ENCODE results near the gene DISP3.

DISP3 gene

DNA sequence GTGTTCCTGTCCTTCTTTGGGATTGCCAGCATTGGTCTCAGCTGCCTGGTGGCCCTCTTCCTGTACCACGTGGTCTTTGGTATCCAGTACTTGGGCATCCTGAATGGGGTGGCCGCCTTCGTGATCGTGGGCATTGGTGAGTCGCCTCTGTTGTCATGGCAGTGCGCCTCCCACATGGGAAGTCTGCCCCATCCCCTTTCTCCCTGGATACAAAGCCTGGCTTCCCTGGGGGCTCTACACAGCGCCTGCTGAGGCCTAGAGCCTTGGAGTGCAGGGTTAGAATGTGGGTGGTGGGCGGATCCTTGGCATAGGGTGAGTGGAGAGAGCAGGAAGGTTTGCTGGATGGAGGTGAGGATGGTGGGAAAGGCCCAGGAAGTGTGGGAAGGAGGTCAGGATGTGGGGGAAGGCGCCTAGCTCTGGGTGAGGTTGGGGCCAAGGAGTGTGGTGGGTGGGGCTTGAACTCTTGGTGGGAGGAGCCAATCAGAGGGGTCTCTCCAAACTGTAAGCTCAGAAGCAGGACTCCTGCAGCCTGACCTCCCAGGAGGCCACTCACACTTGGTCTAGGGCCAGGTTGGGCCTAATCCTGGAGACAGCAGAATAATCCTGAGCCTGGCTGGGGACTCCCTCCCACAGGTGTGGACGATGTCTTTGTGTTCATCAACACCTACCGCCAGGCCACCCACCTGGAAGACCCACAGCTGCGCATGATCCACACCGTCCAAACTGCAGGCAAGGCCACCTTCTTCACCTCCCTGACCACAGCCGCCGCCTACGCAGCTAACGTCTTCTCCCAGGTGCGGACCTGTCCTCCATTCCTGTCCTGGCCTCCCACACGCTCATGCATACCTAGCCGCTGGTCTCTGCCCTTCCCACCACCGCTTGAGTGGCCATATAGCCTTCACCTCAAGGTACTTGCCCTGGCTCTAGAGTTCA, 36.7 kb downstream of the DISP3 start:
- DNase-seq (ENCODE audit: low read depth): no peak

DNA sequence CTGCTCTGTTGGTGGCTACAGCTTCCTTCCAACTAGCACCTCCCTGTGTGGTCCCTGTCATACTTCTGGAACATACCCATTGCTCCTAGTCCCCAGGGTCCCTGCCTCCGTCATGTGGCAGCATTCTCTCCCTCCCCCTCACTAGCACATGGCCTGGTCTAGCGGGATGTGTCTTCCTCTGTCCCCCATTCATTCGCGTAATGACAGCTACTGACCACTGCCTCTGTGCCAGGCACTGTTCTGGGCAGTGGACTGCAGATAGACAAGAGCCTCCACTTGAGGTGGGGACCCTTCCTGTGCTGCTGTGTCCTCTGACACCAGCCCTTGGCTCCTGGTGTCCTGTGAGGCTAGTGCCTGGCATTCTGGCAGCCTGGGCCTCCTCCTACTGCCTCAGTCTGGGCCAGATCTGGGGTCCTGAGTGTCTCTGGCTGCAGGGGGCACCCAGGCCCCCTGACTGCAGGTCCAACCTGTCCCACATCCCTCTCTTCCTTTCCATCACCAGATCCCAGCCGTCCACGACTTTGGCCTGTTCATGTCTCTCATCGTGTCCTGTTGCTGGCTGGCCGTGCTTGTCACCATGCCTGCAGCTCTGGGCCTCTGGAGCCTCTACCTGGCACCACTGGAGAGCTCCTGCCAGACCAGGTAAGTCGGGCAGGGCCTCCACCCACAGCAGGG, 38.1 kb downstream of the DISP3 start:
- DNase-seq (ENCODE audit: low read depth): no peak

DNA sequence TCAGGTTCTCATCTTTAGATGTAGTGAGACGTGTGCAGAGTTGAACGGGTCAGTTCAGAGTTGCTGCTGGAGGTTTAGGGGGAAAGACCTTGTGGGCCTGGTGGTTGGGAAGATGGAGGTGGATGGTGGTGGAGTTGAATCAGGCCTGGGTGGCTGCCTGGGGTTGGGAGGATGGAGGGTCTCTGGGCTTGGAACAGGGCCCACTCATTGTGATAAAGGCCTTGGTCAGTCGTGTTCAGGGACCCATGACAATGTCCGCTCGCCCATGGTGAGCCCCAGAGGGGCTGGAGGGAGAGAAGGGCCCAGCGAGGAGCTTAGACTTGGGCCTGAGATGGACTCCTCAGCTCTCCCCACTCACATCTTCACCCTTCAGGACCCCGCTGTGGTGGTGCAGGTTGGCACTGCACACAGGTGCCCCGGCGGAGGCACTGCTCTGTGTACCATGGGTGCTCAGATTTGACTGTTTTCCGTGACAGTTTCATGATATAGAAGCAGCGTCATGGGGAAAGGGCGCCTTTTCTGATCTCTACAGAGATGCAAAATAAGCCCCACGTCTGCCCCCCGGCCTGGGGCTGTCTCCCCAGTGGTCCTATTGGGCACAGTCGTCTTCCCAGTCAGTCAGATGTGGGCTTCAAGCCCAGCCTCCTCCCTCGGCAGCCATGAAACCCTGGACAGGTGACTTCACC, 39.2 kb downstream of the DISP3 start:
- no peak for DNase-seq (ENCODE audit: low read depth)

DNA sequence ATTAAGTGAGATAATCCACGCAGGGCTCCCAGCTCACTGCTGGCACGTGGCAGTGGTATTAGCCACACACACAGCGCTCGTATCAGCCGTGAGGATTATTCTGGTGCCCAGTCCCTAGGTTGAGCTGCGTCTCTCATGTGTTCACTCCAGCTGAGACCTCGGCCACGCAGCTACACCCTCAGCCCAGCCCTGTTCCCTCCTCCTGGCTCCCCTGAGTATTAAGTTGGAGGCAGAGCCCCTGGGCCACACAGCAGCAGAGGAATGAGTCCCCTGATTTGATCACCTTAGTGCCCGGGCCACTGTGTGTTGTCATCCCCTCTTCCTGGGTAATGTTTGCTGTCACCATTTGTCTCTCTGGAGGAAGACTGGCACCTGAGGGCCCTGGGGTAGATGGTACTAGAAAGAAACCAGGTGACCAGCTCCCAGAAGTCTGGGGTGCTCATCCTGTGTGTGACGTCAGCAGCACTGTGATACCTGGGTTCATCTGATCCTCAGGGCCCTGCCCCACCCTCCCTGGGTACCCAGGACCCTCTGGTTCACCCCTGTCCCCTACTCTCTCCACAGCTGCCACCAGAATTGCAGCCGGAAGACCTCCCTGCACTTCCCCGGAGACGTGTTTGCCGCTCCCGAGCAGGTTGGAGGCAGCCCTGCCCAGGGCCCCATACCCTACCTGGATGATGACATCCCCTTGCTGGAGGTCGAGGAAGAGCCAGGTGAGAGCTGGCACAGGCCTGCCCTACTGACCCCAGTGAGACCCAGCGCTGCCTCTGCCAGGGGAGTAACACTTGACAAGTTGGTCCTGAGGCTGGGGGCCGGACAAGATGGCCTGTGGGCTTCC, 40.1 kb downstream of the DISP3 start:
- DNase-seq (ENCODE audit: low read depth): no peak

DNA sequence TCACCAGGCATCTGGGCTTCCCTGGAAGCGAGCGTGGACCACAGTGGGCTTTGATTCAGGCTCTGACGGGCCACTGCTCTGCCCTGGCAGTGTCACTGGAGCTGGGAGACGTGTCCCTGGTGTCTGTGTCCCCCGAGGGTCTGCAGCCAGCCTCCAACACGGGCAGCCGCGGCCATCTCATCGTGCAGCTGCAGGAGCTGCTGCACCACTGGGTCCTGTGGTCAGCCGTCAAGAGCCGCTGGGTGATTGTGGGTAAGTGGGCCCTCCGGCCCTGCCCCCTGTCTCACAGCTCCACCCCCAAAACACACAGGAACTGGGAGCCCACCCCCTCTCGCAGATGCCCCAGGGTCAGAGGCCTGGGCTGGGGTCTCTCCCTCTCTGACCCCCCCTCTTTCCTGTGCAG, 40.7 kb downstream of the DISP3 start:
- no peak for DNase-seq (ENCODE audit: low read depth)

DNA sequence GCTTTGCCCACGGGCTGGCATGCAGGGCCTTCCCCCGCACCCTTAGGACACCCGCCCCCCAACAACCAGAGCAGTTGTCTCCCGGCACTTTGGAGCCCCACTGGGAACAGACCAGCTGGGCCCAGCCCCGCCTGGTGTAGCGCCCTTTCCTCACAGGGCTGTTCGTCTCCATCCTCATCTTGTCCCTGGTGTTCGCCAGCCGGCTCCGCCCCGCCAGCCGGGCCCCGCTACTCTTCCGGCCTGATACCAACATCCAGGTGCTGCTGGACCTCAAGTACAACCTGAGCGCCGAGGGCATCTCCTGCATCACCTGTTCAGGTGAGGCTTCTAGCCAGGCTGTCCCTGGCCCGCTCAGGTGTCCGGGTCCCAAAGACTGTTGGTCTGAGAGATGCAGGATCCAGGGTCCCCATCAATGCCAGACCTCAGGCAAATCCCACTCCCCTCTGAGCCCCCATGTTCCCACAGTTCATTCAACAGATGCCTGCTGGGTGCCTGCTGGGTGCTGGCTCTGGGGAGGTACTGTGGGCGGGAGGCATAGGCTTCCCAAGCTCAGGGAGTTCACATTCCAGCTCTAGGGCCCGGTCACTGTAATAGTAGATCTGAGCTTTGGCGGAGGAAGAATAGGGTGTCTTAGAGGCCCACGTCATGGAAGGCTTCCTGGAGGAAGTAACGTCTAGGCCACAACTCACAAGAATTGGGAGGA, 41.7 kb downstream of the DISP3 start:
- no peak for DNase-seq (ENCODE audit: low read depth)

DNA sequence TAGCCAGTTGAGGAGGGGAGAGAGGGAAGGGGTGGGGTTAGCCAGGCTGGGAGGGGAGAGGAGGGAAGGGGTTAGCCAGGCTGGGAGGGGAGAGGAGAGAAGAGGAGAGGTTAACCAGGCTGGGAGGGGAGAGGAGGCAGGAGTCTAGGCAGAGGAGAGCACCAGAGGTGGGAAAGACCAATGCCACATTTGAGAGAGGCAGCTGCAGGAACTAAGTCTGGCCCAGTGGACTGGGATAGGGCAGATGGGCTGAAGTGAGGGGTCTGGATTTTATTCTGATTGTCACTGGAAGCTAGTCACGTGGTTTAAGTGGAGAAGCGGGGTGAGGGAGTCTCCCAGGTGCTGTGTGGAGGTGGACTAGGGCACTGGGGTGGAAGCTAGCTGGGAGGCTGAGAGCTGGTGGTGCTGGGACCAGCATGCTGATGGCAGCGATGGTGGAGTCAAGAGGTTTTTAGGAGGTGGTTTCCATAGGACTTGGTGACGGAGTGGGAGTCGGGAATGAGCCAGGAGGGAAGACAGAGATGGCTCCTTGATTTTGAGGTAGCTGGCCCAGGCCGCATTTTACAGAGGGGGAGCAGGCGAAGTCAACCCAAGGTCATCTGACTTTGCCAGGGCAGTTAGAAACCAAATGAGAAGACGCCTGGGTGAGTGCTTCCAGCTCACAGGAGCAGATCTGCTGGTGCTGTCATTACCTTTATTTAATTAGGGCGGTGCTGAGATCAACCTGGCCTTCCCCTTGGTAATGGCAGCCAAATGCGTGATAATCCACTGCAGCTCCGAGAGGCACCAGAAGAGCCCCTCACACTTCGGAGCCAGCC, 42.8 kb downstream of the DISP3 start:
- DNase-seq (ENCODE audit: low read depth): no peak

DNA sequence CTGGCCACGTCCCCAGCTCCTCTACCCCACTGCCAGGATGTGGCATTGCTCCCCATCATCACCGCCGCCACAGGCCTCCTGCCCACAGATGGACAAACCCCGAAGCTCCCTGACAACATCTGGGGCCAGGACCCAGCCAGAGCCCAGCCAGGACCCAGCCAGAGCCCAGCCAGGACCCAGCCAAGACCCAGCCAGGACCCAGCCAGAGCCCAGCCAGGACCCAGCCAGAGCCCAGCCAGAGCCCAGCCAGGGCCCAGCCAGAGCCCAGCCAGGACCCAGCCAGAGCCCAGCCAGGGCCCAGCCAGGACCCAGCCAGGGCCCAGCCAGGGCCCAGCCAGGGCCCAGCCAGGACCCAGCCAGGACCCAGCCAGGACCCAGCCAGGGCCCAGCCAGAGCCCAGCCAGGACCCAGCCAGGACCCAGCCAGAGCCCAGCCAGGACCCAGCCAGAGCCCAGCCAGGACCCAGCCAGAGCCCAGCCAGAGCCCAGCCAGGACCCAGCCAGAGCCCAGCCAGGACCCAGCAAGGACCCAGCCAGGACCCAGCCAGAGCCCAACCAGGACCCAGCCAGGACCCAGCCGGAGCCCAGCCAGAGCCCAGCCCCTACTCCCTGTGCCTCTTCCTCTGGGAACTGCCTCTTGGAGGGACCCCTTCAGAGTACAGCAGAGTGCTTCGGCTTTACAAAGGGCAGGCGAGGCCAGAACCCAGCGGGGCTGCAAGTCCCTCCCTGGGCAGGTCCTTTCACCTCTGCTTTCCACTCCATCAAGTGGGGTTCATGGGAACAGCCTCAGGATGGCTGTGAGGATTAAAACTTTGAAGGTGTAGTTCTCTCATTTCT, 43.7 kb downstream of the DISP3 start:
- no peak for DNase-seq (ENCODE audit: low read depth)

DNA sequence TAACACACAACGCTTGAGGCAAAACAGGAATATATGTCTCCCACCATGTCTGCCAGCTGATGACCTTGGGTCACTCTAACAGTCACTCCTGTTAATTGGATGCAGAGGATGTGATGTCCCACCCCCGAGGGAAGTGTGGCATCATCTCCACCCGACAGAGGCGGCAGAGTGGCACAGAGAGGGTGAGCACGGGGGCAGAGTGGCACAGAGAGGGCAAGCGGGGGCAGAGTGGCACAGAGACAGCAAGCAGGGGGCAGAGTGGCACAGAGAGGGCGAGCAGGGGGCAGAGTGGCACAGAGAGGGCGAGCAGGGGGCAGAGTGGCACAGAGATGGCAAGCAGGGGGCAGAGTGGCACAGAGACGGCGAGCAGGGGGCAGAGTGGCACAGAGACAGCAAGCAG, 44.3 kb downstream of the DISP3 start:
- no peak for DNase-seq (ENCODE audit: low read depth)

DNA sequence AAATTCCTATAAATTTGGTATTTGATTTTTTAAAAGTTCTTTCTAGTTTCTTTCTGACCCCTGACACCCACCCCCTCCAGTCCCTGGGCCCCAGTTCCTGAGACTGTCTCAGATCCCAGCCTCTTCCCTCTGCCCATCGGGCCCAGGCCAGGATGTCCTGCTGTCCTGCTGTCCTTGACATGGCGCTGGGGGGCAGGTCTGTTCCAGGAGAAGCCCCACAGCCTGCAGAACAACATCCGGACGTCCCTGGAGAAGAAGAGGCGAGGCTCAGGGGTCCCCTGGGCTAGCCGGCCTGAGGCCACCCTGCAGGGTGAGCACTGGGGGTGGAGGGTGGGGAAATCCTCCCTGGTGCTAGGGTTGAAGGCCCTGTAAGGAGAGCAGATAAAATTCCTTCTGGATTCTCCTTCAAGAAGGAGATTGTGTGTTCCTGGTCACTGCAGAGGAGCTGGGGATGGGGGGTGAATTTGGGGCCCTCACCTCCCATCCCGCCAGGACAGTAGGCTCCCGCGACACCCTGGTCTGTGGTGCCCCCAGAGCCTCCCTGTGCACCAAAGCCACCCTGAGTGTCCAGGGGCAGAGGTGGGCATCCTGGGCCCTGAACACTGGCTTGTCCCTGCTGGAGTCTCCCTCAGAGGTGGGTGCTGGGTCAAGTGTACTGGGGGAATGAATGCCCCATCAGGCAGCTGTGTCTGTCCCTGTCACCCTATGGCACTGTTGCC, 45.0 kb downstream of the DISP3 start:
- DNase-seq (ENCODE audit: low read depth): no peak

DNA sequence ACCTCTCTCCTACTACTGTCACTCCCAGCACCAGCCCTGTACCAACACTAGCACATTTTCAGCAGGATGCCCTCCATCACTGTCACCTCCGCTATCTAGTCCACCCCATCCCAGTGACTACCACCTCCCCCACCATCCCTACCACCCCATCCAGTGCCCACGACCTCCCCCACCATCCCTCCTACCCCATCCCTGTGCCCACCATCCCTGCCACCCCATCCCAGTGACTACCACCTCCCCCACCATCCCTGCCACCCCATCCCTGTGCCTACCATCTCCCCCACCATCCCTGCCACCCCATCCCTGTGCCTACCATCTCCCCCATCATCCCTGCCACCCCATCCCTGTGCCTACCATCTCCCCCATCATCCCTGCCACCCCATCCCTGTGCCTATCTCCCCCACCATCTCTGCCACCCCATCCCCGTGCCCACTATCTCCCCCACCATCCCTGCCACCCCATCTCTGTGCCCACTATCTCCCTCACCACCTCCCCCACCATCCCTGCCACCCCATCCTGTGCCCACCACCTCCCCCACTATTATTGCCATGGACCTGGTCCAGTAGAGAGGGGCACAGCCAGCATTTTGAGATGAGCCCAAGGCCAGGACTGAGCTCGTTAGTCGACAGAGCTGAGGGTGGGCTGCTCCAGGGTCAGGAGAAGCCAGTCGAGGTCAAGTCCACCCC, 45.7 kb downstream of the DISP3 start:
- no peak for DNase-seq (ENCODE audit: low read depth)

DNA sequence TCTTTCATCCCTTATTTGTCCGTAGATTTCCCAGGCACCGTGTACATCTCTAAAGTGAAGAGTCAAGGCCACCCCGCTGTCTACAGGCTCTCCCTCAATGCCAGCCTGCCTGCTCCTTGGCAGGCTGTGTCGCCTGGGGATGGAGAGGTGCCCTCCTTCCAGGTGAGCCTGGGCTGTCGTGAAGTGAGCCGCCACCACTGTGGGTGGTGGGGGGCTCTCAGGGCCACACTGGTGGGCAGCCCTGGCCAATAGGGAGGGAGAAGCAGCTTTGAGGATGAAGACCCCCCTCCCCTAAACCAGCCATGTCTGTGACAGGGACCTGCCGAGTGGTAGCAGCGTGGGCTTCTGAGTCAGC, 46.2 kb downstream of the DISP3 start:
- DNase-seq (ENCODE audit: low read depth): no peak

DNA sequence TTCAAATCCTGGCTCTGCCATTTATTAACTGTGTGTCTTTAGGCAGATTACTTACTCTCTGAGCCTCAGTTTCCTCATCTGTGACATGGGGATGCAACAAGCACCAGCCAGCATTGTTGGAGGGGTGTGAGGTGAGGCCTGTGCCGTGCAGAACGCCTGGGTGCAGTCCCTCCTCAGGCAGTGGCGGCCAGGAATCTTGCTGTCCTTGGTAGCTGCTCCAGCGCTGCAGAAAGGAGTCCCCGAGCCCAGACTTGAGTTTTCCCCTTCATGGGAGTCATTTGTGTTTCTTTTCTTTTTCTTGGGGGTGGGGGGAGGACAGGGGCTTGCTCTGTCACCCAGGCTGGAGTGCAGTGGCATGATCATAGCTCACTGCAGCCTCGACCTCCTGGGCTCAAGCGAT, 46.6 kb downstream of the DISP3 start:
- no peak for DNase-seq (ENCODE audit: low read depth)

DNA sequence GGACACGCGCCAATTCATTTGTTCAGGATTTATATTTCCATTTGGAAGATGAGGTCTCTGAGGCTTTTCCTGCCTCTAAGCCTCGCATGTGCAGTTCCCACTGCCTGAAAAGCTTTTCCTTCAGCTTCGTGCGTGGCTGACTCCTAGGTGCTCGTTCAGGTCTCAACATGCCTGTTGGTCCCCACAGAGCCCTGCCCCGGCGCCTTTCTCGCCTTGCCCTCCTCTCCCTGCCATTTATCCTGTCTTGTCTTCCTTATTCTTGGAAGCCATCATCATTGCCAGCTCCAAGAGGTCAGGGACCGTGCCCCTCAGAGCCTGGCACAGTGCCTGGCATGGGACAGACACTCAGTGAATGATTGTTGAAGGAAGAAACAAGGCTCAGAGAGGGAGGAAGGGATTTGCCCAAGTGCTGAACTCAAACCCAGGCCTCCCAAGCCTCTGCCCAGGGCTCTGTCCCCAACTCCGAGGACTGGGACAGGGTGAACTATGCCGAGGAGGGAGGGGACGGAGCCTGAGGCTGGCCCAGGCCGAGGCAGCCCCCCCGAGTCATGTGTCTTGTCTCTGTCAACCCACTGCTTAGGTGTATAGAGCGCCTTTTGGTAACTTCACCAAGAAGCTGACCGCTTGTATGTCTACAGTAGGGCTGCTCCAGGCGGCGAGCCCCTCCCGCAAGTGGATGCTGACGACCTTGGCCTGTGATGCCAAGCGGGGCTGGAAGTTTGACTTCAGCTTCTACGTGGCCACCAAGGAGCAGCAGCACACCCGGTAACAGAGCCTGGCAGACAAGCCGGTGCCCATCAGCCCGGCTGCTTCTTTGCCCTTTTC, 47.3 kb downstream of the DISP3 start:
- DNase-seq (ENCODE audit: low read depth): no peak

DNA sequence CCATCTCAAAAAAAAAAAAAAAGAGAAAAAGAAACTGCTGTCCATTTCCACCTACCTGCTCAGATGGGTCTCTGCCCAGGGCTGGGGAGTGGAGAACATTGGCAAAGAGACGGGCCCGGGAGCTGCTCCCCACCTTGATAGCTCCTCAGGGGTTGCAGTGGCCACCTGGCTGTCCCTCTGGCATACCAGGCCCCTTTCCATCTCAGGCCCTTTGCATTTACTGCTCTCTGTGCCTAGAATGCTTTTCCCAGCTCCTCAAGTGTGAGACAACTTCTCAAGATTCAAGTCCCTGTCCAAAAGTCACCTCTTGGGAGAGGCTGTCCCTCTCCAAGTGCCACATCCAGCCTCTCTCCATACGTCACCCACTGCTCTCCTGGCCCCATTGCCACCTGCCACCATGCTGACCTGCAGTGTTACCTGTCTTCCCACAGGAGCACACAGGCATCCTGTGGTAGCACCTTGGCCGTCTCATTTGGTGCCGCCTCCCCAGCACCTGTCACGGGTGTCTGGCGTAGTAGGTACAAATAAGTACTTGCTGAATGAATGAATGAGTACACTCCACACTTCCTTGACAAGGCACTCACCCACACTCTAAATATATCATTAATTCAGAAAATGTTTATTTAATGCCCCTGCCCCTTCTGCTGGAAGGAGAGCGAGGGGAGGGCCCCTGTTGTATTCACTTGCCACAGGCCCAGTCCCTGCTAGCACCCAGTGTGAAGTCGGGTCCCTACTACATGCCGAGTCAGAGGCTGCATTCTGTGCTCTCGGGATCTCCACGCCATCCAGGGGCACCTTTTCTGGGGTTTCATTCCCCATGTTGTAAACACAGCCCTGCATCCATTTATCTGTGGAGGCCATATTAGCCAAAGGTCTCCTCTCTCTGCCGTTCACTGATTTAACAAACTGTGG, 48.8 kb downstream of the DISP3 start:
- no peak for DNase-seq (ENCODE audit: low read depth)

DNA sequence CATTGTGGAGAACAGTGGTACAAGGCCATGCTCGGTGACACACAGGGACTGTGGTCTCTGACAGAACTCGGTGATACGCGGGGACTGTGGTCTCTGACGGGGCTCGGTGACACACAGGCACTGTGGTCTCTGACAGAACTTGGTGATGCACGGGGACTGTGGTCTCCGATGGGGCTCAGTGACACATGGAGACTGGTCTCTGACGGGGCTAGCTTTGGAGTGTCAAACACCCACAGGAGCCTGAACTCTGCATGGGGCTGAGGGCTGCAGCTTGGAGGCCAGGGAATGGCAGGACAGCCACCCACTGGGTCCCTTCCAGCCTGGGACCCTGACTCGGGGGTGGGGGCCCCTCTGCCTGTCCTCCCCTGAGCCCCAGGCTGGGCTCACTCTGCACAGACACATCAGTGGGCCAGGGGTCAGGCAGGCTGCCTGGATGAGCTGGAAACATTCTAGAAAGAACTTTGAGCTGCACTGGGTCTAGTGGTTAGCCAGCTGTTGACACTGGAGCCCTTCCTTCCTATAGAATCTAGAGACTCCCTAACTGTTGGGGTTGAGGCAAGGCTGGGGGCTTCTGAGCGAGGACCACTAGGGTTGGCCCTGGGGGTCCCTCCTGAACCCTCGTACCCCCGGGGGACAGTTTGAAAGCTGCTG, 49.8 kb downstream of the DISP3 start:
- peak; percentile 17 for DNase-seq (ENCODE audit: low read depth)
